Anterior cingulate cortex (tissue), 58 donors: Measurements from ENCODE around the gene GNB3.

Source experiments
- DNase-seq, 58 donors: peaks; one replicate each; lab custom pipeline; 2025; lab: John Stamatoyannopoulos, UW

Gene GNB3

DNA sequence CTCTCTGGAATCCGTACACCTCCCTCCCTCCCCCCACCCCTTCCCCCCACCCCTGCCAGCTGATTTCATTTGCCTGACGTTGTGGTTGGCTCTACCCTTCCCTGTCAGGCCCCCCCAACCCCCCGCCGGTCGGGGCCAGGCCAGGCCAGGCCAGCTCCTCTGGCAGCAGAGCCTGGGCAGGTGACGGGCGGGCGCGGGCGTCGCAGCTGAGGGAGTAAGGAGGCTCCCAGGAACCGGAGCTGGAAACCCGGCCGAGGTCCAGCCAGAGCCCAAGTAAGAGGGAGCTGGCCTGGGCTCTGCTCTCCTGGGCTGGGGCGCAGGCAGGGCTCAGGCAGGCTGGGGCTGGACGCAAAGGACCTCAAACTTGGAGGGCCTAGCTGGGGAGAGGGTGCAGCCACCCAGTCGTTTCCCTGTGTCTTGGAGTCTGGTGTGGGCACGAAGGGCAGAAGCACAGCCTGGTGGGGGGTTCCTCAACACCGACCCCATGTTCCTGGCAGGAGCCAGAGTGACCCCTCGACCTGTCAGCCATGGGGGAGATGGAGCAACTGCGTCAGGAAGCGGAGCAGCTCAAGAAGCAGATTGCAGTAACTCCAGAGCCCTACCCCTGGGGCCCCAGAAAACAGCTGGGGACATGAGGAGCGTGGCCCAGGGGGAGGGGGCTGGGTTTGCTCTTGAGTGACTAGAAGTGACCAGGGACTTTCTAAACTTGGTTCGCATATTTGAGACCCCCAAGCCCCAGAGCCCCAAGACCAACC lies at the start of gene GNB3:
Gene GNB3, plus strand, starts transcription at position 165 of the 755 bp plus-strand sequence. Its CDS starts 363 bp downstream, at position 528.
- DNase-seq = no peak

DNA sequence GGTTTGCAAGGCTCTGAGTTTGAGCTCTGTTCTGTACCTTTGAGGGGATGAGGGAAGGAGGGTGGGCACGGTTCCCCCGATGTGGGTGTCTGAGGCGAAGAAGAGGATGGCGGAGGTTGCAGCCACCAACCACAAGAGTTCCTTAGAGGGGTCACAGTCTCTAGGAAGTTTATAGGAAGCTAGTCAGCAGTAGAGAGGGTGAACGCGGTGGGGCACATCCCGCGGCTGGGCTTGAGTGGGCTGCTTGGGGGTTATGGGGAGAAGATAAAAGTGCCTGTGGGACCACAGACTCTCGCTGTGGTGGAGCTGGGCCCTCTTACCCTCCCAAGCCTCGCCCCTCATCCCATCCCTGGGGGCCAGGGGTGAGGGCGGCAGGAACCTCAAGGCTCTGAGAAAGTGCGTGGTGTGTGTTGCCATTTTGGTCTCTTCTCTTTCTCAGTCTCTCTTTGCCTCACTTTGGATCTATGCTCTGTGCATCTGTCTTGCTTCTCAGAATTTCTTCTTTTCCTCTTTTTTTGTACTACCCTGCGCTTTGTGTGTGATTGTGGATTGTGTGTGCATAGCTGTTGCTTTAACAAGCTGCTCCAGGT lies 48.7 kb upstream of the GNB3 start:
- no peak for DNase-seq

DNA sequence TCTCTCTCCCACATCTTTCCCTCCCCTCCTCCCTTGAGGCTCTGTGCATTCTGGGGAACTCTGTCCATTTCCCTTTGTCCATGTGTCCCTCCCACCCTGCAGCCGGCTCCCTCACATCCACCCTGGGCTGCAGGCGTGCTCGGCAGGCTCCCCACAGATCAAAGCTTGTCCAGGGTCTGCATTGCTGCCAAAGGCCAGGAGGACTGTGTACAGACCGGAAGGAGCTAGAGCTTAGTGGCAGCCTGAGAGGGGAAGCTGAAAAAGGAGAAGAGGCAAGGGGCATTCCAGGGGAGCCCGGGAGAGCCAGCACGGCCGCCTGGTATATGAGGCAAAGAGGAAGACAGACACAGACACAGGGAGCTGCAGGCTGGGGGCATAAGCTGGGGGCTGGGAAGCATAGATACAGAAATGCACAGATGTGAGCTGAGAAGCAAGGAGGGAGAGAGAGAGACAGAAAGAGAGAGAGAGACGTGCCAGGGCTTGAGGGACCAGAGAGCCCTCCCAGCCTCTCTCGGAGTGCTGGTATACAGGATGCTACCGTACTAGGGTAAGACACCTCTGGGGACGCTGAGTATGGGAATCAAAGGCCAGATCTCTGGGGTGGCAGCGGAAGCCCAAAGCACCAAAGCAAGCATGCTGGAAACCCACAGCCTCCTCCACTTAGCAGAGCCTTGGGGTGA lies 48.1 kb upstream of the GNB3 start:
- peak in 34 of 58 donors; percentile 8 to 70 (median 31) for DNase-seq

DNA sequence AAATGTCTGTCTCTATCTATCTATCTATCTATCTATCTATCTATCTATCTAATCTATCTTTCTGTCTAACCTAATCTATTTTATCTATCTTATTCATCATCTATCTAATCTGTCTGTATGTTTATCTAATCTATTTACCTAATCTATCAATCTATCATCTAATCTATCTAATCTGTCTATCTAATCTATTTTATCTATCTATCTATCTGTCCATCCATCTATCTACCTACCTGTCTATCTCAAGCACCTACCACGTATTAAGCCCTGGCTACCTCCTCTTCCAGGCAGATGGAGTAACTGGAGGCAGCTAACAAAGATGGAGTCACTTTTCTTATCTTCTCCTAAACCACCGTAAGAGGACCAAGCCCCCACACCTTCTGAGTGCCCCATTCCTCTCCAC lies 45.6 kb upstream of the GNB3 start:
- DNase-seq = no peak

DNA sequence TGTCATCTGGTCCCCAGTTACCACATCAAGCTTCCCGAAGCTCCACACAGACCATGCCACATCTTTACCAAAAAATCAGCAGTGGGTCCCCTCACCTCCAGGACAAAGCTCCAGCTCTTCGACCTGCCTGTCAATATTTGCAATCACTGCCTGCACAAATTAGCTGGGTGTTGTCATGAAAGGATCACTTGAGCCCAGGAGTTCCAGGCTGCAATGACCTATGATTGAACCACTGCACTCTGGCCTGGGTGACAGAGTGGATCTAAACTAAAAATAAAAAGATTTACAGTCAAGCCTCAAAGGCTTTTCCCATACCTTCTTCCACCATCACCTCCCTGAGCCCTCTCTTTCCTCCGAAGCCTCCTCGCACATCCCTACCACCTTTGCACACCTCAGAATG lies 44.1 kb upstream of the GNB3 start:
- no peak for DNase-seq

DNA sequence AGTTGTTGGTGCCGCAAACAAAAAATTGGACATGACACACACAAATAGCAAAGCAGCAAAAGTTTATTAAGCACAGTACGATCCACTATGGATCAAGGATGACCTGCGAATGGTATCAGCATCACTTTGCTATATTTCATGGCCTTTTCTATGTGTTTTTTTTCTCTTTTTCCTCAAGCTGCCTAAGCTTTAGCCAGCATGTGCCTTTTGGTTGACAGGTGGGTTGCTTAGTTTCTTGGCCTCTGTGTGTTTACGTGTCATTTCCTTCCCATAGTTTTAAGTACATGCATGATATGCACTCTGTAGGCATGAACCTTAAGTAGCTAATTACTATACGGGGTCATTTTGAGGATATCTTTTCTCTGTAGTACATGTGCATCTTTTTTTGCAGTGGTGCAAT lies 41.6 kb upstream of the GNB3 start:
- DNase-seq = no peak

DNA sequence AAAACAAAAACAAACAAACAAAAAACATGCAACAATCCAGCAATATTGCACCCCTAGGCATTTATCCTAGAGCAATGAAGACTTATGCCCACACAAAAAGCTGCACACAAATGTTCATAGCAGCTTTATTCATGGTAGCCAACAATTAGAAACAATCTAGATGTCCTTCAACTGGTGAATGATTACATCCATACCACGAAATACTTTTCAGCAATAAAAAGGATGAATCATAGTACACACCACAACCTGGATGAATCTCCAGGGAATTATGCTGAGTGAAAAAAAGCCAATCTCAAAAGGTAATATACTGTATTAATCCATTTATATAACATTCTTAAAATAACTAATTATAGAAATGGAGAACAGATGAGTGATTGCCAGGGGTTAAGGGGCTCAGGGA lies 33.6 kb upstream of the GNB3 start:
- no peak for DNase-seq

DNA sequence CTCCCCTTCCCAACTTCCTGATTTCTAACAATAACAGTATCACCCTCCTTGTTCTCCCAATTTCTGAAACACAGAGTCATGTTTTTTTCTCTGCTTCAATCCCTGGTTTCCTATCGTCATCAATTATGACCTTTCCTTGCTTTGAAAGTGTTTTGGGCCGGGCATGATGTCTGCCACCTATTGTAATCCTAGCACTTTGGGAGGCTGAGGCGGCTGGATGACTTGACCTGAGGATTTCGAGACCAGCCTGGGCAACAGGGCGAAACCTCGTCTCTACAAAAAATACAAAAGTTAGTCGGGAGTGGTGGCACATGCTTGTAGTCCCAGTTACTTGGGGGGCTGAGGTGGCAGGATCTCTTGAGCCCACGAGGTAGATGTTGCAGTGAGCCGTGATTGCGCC lies 31.7 kb upstream of the GNB3 start:
- DNase-seq = no peak

DNA sequence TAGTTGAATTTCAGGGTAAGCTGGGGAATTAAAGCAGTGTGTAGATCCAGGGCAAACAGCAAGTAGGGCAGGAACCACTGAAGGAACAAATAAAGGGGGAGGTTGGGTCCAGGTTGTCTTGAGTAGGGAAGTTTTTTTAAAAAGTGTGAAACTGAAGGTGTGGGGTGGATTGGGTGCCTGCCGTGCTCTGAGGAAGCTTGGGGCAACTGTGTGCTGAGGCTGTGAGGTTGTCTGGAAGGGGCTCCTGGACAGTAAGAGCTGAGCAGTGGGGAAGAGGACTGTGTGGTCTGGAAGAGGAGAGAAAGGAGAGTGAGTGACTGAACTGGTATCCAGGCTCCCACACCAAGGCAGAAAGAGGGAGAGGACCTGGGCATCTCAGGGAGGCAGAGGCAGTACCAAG lies 30.0 kb upstream of the GNB3 start:
- no peak for DNase-seq

DNA sequence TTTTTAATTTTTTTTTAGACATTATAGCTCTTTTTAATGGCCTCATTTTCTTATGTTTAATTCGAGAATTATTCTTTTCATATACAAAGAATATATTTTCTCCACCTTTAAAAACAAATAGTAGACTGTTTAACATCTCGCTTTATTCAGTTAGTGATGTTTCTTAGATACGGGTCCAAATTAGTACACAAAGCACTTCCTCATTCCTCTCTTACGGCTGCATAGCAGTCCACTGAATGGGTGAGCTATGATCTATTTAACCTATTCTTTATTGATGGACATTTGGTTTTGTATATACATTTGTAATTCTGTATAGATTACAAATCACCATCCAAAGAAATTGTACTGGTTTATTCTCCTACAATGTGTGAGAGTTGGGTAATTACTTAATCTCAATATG lies 27.4 kb upstream of the GNB3 start:
- DNase-seq = no peak

DNA sequence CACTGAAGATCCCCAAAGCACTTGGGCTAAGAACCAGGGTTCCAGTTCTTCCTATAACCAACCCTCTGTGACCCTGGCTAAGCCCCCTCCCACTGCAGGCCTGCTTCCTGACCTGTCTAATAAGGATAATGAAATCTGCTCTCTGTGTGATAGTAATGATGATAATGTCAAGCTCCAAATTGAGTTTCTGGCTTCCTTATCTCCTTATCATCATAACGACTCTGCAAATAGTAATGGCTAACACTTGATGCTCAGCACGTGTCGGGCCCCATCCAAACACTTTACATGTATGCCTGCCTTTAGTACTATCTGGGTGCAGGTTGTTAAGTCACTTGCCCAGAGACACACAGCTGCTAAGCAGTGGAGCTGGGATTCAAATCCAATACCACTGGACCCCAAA lies 24.1 kb upstream of the GNB3 start:
- no peak for DNase-seq

DNA sequence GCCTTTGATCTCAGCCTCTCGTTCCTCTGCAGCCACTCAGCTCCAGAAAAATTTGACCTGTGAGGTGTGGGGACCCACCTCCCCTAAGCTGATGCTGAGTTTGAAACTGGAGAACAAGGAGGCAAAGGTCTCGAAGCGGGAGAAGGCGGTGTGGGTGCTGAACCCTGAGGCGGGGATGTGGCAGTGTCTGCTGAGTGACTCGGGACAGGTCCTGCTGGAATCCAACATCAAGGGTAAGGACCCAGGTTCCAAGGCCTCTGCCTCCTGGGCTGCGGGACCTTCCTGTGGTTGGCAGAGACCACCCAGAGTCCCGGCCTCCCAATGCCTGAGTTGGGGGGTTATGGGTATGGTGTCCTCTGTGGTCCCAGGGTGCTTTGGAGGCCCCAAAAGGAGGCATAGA lies 23.6 kb upstream of the GNB3 start:
- no peak for DNase-seq

DNA sequence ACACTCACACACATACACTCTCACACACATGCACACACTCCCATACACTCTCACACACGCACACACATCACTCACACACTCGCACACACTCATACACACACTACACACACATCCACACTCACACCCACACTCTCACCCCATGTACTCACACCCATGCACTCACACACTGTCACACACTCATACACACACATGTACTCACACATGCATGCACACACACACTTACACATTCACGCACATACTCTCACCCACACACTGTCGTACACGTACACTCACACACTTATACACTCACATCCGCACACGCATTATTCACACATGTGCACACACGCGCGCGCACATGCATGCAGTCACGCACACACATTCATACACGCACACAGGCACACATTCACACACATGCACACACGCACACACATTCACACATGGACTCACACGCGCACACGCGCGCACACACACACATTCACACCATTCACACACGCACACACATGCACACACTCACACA lies 23.0 kb upstream of the GNB3 start:
- DNase-seq = no peak

DNA sequence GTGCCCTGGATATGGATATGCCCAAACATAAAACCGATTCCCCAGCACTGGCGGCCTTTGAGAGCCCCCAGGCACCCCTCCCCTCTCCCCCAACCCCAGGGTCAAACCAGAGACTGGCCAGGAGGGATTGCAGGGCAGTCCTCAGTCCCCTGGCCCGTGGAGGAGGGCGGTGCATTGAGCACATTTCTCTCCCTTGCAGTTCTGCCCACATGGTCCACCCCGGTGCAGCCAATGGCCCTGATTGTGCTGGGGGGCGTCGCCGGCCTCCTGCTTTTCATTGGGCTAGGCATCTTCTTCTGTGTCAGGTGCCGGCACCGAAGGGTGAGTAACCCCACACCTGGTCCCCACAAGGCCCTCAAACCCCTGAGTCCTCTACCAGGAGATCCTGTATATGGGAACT lies 22.5 kb upstream of the GNB3 start:
- no peak for DNase-seq

DNA sequence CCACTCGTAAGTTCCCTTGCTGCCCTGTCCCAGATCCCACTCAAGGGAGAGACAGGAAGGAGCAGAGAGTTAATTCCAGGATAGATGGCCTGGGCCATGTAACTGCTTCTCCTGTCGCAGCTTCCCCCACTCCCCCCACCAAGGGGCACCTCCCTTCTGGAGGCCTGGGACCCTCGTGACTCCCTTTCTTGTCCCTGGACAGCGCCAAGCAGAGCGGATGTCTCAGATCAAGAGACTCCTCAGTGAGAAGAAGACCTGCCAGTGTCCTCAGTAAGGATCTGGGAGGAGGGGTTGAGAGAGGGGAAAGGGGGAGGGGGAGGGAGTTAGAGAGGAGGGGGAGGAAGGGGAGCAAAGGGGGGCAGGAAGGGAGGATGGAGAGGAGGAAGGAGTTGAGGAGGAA lies 22.1 kb upstream of the GNB3 start:
- no peak for DNase-seq

DNA sequence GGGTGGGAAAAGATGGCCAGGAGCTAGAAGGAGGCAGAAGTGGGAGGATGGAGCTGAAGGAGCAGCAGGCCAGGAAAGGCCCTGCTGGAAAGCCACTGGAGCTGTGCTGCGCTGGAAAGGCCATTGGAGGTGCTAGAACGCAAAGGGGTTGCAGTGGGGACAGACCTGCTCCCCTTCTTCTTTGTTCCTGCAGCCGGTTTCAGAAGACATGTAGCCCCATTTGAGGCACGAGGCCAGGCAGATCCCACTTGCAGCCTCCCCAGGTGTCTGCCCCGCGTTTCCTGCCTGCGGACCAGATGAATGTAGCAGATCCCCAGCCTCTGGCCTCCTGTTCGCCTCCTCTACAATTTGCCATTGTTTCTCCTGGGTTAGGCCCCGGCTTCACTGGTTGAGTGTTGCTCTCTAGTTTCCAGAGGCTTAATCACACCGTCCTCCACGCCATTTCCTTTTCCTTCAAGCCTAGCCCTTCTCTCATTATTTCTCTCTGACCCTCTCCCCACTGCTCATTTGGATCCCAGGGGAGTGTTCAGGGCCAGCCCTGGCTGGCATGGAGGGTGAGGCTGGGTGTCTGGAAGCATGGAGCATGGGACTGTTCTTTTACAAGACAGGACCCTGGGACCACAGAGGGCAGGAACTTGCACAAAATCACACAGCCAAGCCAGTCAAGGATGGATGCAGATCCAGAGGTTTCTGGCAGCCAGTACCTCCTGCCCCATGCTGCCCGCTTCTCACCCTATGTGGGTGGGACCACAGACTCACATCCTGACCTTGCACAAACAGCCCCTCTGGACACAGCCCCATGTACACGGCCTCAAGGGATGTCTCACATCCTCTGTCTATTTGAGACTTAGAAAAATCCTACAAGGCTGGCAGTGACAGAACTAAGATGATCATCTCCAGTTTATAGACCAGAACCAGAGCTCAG lies 21.4 kb upstream of the GNB3 start:
- DNase-seq = no peak

DNA sequence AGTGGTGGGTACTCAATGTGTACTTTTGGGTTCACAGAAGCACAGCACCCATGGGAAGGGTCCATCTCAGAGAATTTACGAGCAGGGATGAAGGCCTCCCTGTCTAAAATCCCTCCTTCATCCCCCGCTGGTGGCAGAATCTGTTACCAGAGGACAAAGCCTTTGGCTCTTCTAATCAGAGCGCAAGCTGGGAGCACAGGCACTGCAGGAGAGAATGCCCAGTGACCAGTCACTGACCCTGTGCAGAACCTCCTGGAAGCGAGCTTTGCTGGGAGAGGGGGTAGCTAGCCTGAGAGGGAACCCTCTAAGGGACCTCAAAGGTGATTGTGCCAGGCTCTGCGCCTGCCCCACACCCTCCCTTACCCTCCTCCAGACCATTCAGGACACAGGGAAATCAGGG lies 20.6 kb upstream of the GNB3 start:
- no peak for DNase-seq

DNA sequence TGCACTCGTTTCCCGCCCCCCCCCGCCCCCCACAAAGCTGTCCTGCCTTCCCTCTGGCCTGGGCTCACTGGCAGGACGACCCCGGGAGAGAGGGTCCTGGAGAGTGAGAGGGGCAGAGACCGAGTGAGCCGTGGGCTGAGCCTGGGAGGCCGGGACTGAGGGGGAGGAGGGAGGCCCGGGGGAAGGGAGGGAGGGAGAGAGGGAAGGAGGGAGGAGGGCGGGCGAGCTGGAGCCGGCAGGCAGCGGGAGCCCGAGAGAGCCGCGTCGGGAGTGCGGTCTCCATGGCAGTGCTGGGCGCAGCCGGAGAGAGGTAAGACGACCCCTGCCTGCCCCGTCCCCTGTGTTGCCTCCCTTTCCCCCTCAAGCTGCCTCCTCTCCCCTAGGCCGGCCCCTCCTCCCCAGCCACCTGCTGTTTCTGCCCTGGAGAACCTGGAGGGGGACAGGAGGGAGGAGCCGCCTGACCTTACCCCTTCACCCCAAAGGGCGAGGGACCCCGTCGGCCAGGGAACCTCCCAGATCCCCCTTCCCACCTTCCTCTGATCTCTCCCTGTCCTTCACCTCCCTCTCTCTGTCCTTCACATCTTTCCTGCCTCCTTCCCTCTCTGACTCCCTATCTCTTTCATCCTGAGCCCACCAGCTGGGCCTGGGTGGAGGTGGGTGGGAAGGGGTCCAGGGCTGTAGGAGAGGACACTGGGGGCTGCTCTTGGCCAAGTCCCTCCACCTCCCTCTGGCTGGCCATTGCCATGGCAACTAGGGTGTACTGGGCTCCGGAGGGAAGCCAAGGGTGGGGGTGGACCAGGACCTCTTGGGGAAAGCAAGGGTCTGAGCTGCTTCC lies 18.9 kb upstream of the GNB3 start, which contains the start of gene GPR162:
Gene GPR162, plus strand, starts transcription at position 231 of the 835 bp plus-strand sequence. CDS start 2,078 bp downstream, outside the sequence.
- peak in 45 of 58 donors; percentile 29 to 91 (median 72) for DNase-seq

DNA sequence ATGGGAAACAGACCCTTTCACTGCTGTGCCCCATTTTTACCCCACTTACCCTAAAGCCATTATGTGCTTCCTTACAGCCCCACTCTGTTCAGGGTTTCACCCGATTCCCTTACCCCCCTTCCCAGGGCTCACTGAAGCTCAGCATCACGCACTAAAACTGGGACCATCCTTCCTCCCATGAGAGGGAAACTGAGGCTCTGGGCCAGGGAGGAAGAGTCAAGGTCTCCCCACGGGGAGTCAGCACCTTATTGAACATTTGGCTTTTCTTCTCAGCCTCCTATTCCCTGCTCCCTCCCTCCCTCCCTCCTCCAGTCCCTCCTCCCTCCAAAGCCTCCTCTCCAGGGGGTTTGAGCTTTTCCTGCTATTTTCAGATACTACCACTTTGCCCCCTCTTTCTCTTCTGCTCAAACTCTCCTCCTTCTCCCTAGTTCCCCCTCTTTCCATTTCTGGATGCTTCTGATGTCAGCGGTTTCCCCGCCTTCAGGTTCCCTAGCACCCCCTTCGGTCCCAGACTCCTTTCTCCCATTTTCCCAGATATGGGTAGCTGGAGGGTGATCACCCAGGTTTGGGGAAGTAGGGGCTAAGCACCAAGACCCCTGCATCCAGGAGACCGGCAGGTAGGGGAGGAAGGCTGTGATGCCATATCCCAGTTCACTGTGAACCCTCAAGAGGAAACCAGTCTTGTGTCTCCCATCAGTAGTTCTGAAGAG lies 18.1 kb upstream of the GNB3 start:
- peak in 3 of 58 donors; percentile 12 to 33 (median 18) for DNase-seq
